Measurements from ENCODE around the gene YY1AP1. TPM values are rescaled to one million over a fixed set of nuclear protein-coding genes. Genes with fewer than 3 reads are reported as not detected.

Gene YY1AP1
- total and polyA plus RNA-seq, 2 donors (not counting 3 experiments of a cell fraction or from before 2014, with no cell fraction given), result 42.3 to 46.4 TPM

DNA sequence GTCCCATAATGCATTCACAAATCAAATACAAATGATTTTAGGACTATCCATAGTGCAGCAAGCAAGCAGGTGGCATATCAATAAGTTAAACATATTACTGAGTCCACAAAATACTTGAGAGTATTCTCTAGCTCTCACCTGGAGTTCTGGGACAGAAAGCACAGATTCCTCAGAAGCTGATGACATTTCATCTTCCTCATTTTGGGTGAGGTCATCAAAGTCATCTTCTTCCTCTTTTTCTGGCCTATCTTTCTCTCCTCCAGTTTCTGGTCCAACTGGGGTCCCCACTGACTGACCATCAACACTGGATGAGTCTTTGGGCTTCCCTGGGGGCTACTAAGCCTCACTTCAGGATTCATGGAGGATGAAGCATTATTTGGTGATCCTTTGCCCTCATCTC, 38.9 kb downstream of the YY1AP1 start:
- TF ChIP-seq POLR2A (IDR thresholded peaks at IDR 0.05; ENCODE audit: low read depth, low read length), result no peak
- no peak for TF ChIP-seq EZH2 (IDR thresholded peaks at IDR 0.05; ENCODE audit: borderline replicate concordance, low read depth, low read length, severe bottlenecking)
- TF ChIP-seq MYC (IDR thresholded peaks at IDR 0.05; ENCODE audit: low read depth, low read length), result no peak
- TF ChIP-seq, protein P1, sequence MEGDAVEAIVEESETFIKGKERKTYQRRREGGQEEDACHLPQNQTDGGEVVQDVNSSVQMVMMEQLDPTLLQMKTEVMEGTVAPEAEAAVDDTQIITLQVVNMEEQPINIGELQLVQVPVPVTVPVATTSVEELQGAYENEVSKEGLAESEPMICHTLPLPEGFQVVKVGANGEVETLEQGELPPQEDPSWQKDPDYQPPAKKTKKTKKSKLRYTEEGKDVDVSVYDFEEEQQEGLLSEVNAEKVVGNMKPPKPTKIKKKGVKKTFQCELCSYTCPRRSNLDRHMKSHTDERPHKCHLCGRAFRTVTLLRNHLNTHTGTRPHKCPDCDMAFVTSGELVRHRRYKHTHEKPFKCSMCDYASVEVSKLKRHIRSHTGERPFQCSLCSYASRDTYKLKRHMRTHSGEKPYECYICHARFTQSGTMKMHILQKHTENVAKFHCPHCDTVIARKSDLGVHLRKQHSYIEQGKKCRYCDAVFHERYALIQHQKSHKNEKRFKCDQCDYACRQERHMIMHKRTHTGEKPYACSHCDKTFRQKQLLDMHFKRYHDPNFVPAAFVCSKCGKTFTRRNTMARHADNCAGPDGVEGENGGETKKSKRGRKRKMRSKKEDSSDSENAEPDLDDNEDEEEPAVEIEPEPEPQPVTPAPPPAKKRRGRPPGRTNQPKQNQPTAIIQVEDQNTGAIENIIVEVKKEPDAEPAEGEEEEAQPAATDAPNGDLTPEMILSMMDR (IDR thresholded peaks at IDR 0.05; ENCODE audit: extremely low read depth in 1 of 2, insufficient read depth in 1 of 2, low read depth in 1 of 2, low read length in 2 of 2), result no peak
- TF ChIP-seq POLR2AphosphoS5 (IDR thresholded peaks at IDR 0.05; ENCODE audit: insufficient read depth, low read depth, low read length), result no peak
- TF ChIP-seq FOS (IDR thresholded peaks at IDR 0.05; ENCODE audit: borderline replicate concordance, insufficient read depth, low read length), result no peak
- TF ChIP-seq, protein P2, sequence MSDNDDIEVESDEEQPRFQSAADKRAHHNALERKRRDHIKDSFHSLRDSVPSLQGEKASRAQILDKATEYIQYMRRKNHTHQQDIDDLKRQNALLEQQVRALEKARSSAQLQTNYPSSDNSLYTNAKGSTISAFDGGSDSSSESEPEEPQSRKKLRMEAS (IDR thresholded peaks at IDR 0.05; ENCODE audit: insufficient read depth, insufficient read length), result no peak
- no peak for TF ChIP-seq GATA2 (IDR thresholded peaks at IDR 0.05; ENCODE audit: insufficient read depth, insufficient read length, low read depth, low read length)
- TF ChIP-seq JUN (IDR thresholded peaks at IDR 0.05; ENCODE audit: borderline replicate concordance, insufficient read depth, insufficient read length, low read depth), result no peak
- Histone ChIP-seq H3K27me3 (ENCODE audit: control insufficient read depth in 2 of 2, insufficient read depth in 2 of 2, low read length in 2 of 2) (peaks cover 0 to 3% of the 10 kb centered on the region in 2 experiments), H3K79me2 (ENCODE audit: control insufficient read depth, insufficient read depth, low read length) (no peaks in the 10 kb centered on the region), H3K9me1 (replicated peaks; ENCODE audit: control insufficient read depth, extremely low read depth, insufficient read depth, low read length) (no peaks in the 10 kb centered on the region), H2AFZ (ENCODE audit: low read depth, low read length) (no peak overlapping the region), H3K4me3 (replicated peaks in 1 of 3; ENCODE audit: insufficient read depth in 1 of 3, low read depth in 1 of 3, low read length in 3 of 3) (no peak overlapping the region), H3K36me3 (ENCODE audit: control insufficient read depth in 2 of 2, extremely low read depth in 1 of 2, insufficient read depth in 2 of 2, low read length in 2 of 2) (no peaks in the 10 kb centered on the region), H3K4me1 (ENCODE audit: control insufficient read depth, extremely low read depth, insufficient read depth, low read length) (peaks cover 7% of the 10 kb centered on the region), H3K9me3 (replicated peaks; ENCODE audit: control insufficient read depth, insufficient read depth, low read length) (no peaks in the 10 kb centered on the region), H4K20me1 (replicated peaks; ENCODE audit: control insufficient read depth, extremely low read depth, insufficient read depth, low read length) (no peaks in the 10 kb centered on the region), H3K27ac (ENCODE audit: insufficient read depth, low read depth, low read length) (no peak overlapping the region), H3K9ac (replicated peaks; ENCODE audit: extremely low read depth, insufficient read depth, low read length) (no peak overlapping the region), H3K4me2 (ENCODE audit: insufficient read depth, low read length) (no peak overlapping the region)
- DNase-seq (ENCODE audit: low read depth, low spot score), result no peak
- intact Hi-C loops (cut with micrococcal nuclease) (loop anchor here (5.0 kb wide), 2 partner anchors 57 to 327 kb away; partner anchors contain the start of gene RUSC1), dilution Hi-C loops (cut with MboI; ENCODE audit: extremely low pct_ligation_motif_present, low sequenced_read_pairs) (no loop called here)
- ChIA-PET POLR2A (no interaction called here), CTCF (no interaction called here)
- FAIRE-seq, result no peak
- no TSS peak for BruUV-seq (replicated peaks)

Data from endothelial cell of umbilical vein (primary cell).